Measurements from ENCODE around the gene SLC34A2. TPM values are rescaled to one million over a fixed set of nuclear protein-coding genes. Genes with fewer than 3 reads are reported as not detected.

Gene SLC34A2
- total RNA-seq, 1 donor from 2014 or later, result under 0.01 TPM

DNA sequence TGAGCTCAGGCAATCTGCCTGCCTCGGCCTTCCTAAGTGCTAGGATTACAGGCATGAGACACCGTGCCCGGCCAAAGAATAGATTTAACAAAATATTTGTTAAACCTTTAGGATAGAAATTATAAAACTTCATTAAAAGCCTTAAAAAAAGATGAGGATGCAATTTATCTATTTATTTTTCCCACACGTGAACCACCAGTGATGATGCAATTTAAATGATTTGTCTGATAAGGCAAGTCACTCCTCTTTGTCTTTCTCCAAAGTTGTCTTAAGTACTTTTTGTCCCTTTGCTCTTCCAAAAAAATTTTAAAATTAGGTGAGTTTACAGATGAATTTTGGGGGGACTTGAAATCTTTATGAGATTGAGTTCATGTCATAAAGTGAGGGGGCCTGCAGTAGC lies 58.2 kb downstream of the SLC34A2 start:
- DNase-seq (ENCODE audit: low spot score in 2 of 2), result no peak
- no peak for FAIRE-seq

DNA sequence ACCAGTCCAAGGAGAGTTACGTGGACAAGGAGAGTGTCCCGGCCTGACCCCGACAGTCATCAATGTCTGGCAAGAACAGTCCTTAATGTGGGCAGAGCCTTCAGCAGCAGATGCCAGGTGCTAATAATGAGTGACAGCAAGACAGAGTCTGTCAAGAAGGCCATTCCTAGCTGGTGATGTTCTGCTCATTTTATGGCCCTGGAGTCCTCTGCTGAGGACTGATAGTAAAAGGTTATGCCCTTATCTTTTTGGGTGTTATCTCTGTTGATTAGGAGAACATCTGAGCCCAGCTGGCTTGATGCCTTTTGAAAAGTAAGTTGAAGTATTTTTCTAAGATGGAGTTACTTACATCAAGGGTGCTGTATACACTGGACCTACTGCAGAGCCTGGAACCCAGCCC lies 67.3 kb downstream of the SLC34A2 start:
- FAIRE-seq, result no peak

DNA sequence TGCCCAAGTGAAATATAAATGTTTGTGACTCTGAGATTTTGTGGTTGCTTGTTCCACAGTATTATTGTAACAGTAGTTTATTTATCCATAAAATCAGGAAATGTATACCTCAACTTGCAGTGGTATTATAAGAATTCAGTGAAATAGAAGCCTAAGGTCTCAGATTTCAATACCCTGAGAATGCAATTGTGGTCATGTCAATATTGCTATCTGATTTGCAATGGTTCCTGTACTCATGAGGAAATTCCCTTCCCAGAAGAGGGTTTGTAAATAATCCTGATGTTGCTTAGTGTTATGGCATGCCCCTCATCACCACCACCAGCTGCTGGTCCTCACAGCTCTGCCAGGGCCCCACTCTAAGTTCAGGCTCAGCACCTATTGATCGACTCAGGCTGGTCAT lies 67.8 kb downstream of the SLC34A2 start:
- no peak for DNase-seq (ENCODE audit: low spot score in 2 of 2)
- no peak for FAIRE-seq

More for the DNA sequence above, 67.3 kb downstream of the SLC34A2 start:
- no peak for DNase-seq (ENCODE audit: low spot score in 2 of 2)

DNA sequence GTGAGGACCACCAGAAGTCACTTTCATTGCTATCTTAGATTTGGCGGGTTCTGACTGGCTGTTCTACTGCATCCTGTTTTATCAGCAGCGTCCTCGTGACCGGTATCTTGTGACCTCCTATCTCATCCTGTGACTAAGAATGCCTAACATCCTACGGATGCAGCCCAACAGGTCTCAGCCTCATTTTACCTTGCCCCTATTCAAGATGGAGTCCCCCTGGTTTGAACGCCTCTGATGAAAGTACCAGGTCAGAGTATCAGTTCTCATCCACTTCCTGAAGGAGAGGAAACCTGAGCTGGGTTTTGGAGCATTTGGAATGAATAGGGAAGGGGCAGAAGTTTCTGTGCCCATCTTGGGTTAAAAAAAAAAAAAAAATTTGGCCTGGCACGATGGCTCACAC lies 70.2 kb downstream of the SLC34A2 start:
- FAIRE-seq (no peak), DNase-seq (ENCODE audit: low spot score in 2 of 2) (no peak)

DNA sequence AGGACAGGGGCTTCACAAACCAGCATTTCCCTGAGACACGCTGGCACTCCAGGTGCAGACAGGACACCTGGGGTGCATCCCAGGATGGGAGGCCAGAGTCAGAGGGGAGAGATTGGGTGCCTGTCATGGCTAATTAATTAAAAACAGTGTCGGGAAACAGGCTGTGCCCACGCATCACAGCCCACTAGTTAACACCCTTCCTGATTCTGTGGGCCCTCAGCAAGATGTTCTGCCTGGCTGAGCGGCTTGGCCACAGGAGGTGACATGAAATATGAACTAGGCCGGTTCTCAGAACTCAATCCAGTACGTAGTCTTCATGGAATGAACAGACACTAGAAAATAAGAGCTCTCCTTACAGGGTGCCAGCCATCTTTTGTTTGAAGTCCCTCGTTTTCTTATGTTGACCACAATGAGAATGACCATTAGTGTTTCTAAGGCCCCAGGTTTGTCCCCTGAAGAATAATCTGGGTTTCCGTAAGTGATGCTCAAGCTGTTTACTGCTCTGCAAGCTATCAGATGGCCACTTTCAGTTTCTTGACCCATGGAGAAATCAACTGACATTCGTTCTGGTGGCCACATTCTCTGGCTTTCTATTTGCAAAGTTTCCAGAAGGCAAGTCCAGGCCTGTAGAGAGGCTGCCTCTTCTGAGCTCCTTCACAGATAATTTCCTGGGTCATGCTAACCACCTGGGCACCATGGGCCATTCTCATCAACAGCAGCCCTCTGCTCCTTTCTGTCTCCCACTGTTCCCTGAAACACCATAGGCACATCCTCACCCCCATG lies 72.3 kb downstream of the SLC34A2 start:
- DNase-seq (ENCODE audit: low spot score in 2 of 2) (no peak), FAIRE-seq (no peak)

Small RNA genes lying within 50 kb of the gene (small RNA-seq; reads per million reads assigned to genes)
- gene AC092436.3 (not detected), gene MTND4LP22 (not detected), gene RPS29P11 (not detected)

Other genes with a start within 250 kb of the SLC34A2 start
- gene SEL1L3, start 207.1 kb downstream of the SLC34A2 start, total RNA-seq, result 87.2 TPM